HG03432 (cell line): ENCODE data around the gene NDUFA13.

Experiments
- ATAC-seq: cut with Tn5 transposase; IDR thresholded peaks from one replicate; pipeline ENCODE4 v1.9.1; 2021; ENCODE audit warnings: mild to moderate bottlenecking, moderate library complexity; ENCODE audit not compliant: unreplicated experiment

NDUFA13 gene

DNA sequence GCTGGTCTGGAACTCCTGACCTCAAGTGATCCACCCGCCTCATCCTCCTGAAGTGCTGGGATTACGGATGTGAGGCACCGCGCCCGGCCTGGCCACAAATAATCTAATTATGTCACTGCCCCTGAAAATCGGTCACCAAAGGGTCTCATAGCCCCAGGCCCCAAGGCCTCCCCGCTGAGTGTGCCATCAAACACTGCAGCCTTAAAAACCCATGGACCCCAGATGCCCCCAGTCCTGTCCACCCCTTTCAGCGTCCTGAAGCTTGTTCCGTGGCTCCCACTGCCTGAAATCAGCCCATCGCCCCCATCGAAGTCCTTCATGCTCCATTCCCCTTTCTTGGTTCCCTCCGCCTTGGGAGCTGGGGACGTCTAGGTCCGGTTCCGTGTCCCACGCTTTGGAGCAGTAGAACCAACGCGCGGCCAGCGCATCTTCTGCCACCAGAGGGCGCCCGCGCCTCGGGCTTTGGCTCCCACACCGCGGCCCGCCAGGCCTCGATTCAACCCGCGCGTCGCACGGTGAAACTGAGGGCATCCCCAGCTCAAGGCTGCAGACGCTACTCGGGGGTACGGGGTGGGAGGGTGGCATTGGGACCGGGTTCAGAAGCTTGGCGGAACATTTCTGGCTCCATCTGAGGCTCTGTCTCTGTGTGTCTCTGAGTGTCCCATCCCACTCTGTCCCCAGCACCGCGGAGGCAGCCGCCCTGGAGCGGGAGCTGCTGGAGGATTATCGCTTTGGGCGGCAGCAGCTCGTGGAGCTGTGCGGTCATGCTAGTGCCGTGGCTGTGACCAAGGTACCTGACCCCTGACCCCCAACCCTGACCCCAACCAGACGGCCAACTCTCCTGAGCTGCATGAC is 16.2 kb downstream of the NDUFA13 start:
- no peak for ATAC-seq

DNA sequence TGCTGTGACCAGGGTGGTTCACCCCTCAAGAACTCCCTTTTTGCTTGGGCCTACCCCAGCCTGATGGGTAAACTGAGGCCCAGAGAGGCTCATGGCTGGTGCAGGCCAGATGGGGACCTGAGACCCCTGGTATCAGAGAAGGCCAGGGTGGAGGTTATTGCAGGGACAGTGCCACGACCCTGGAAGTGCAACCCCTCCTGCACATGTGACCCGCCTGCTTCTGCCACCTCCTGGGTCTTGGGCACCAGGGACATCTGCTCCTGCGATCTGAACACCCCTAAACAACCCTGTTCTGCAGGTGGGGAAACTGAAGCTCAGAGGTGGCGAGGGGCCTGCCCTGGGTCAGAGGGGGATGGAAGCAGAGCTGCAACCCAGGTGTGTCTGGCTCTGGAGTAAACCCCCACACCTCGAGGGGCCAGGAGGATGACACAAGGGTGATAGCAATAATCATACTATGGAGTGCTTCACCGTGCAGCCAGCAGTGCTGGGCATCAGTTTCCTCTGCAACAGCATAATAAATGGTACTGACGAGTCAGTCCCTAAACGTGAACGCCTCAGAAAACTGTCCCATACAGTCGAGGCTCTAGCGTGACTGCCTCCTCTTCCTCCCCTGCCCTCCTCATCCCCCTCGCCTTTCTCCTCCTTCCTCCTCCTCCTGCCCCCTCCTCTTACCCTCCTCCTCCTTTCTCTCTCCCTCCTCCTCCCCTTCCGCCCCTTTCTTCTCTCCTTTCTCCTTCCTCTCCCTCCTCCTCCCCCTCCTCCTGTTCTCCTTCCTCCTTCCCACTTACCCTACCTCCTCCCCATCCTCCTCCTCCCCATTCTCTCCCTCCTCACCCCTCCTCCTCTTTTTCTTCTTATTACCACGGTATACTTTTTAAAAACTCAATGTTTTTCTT is 17.0 kb downstream of the NDUFA13 start:
- ATAC-seq: no peak

- no peak for ATAC-seq
Measured at GRCh38 chr19:19533841-19534240, 17.8 kb downstream of the NDUFA13 start.

GRCh38 chr19:19534556-19535265 is 18.7 kb downstream of the NDUFA13 start:
- ATAC-seq: no peak

GRCh38 chr19:19535311-19536191 is 19.5 kb downstream of the NDUFA13 start:
- ATAC-seq: no peak

DNA sequence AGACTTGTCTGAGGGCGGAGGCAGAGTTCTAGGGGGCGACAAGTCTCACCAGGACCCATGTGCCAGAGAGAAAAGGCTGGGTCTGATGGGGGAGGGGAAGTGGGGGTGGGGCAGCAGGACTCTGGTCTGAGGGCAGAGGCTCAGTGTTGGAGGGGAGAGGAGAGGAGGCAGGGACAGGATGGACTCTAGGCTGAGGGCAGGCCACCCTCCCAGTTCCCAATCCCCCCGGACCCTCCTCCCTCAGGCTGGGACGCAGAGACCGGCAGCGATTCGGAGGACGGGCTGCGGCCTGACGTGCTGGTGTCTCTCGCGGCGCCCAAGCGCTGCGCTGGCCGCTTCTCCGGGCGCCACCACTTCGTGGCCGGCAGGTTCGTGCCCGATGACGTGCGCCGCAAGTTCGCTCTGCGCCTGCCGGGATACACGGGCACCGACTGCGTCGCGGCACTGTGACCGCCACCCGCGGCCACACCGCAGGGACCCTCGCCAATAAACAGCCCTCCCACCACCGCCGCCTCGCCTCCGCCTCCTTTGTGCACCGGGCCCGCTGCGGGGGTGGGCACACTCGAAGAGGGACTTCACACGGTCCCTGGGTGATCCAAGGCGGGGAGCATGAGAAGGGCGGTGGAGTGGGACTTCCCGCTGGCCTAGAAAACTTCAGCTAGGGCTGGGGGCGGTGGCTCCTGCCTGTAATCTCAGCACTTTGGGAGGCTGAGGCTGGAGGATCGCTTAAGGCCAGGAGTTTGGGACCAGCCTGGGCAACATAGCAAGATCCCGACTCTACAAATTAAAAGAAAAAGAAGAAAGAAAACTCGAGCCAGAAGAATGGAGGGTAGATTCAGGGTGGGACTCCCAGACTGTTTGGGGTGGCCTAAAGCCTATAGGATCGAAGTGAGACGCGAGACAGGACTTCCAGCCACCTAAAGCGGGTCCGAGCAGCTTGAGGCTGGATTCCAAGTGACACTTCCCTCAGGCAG is 21.3 kb downstream of the NDUFA13 start:
- no peak for ATAC-seq

DNA sequence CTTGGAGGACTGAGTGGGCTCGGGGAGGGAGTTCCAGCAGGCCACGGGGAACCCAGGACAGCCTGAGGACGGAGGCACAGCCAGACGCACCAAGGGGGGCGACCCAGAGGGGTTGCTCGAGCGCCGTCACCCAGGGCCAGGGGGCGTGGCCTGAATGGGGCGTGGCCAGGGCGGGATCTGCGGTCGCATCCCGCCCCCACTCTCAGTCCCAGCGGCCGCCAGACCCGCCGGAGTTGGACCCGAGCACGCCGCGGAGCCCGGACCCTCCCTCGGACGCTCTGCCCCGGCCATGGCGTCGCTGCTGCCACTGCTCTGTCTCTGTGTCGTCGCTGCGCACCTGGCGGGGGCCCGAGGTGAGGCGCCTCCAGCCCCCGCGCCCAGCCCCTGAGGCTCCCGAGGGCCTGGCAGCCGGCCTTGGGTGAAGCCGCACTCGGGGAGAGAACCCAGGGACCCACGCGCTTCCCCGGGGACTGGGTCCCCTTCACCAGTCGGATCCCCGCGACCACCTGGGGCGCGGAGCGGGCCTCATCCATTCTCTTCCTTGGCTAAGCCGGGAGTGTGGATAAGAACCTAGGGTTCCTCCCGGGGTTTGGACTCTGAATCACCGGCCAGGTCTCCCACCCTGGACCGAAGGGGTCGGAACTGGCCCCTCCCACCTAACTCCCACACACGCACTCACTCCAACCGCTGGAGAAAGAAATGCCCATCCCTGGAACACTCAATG is 22.2 kb downstream of the NDUFA13 start, which contains the start of gene CILP2:
Gene CILP2, plus strand, starts transcription at position 205 of the 724 bp plus-strand sequence. Its CDS starts 85 bp downstream, at position 290.
- no peak for ATAC-seq

DNA sequence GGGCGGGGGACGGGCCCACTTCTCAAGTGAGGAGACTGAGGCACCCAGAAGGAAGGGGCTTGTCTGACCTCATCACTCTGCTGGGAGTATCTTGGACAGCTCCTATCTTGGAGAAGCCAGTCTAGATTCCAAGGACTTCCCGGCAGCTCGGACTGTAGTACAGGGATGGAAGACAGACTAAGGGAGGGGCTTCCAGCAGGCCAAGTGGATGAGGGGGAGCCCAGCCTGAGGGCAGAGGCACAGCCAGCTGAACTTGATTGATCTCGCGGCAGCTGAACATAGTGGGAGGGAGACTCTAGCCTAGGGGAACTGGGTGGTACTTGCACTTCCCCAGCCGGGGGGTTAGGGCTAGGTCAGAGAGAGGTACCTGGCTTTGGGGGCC is 22.8 kb downstream of the NDUFA13 start:
- no peak for ATAC-seq

- no peak for ATAC-seq
Measured at GRCh38 chr19:19539698-19540063, 23.7 kb downstream of the NDUFA13 start.

GRCh38 chr19:19540064-19540714 is 24.2 kb downstream of the NDUFA13 start:
- no peak for ATAC-seq

GRCh38 chr19:19540715-19541515 is 24.9 kb downstream of the NDUFA13 start:
- no peak for ATAC-seq

GRCh38 chr19:19541616-19542015 is 25.6 kb downstream of the NDUFA13 start:
- ATAC-seq: no peak

GRCh38 chr19:19542507-19542906 is 26.5 kb downstream of the NDUFA13 start:
- no peak for ATAC-seq

- ATAC-seq: no peak
Measured at GRCh38 chr19:19543101-19543500, 27.1 kb downstream of the NDUFA13 start.

- no peak for ATAC-seq
Measured at GRCh38 chr19:19543640-19544039, 27.6 kb downstream of the NDUFA13 start.

- no peak for ATAC-seq
Measured at GRCh38 chr19:19544257-19544953, 28.4 kb downstream of the NDUFA13 start.
